ENCODE results near the gene PROSER3.

The PROSER3 gene

DNA sequence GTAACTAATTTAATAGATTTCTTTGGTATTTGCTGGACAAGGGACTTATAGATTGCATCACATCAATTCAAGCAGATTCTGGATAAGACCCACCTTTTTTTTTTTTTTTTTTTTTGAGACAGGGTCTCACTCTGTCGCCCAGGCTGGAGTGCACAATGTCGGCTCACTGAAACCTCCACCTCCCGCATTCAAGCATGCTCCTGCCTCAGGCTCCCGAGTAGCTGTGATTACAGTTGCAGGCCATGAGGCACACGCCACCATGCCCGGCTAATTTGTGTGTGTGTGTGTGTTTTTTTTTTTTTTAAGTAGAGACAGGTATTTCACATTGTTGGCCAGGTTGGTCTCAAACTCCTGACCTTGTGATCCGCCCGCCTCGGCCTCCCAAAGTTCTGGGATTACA, 58.9 kb downstream of the PROSER3 start:
- Histone ChIP-seq H3K4me2 (no peak overlapping the region), H3K4me3 (no peak overlapping the region), H3K27me3 (no peaks in the 10 kb centered on the region), H3K4me1 (peaks cover 18% of the 10 kb centered on the region), H3K9ac (no peak overlapping the region), H3K9me3 (no peaks in the 10 kb centered on the region), H4K20me1 (no peaks in the 10 kb centered on the region), H3K27ac (no peak overlapping the region), H3K36me3 (no peaks in the 10 kb centered on the region)
- TF ChIP-seq Cebpa-rat (IDR thresholded peaks at IDR 0.05): no peak

- Histone ChIP-seq H3K9ac (no peak overlapping the region), H3K4me1 (peaks cover 21% of the 10 kb centered on the region), H3K4me2 (no peak overlapping the region), H3K9me3 (no peaks in the 10 kb centered on the region), H3K4me3 (no peak overlapping the region), H3K27me3 (no peaks in the 10 kb centered on the region), H3K27ac (no peak overlapping the region), H3K36me3 (no peaks in the 10 kb centered on the region), H4K20me1 (no peaks in the 10 kb centered on the region)
- TF ChIP-seq Cebpa-rat (IDR thresholded peaks at IDR 0.05): no peak
Observed at GRCh38 chr19:35818445-35818844, 60.5 kb downstream of the PROSER3 start.
